GM18873 (cell line): ENCODE data around the gene PGS1.
"Not testable (repeated sequence)": the region's sequence is repeated elsewhere in the genome, so short reads cannot be mapped to it uniquely, and the experiment has no call there.

ENCODE experiments used
- ATAC-seq: cut with Tn5 transposase; IDR thresholded peaks from one replicate; pipeline ENCODE4 v1.9.1; 2021; ENCODE audit warnings: mild to moderate bottlenecking, moderate library complexity, moderate number of reproducible peaks; ENCODE audit not compliant: unreplicated experiment, low FRiP score

Gene PGS1

GRCh38 chr17:78441271-78441971, 63.0 kb downstream of the PGS1 start:
- ATAC-seq: no peak

GRCh38 chr17:78442648-78443218, 64.3 kb downstream of the PGS1 start:
- ATAC-seq: no peak

GRCh38 chr17:78444392-78444791, 65.9 kb downstream of the PGS1 start:
- no peak for ATAC-seq

- ATAC-seq: no peak
These were observed 68.4 kb downstream of the PGS1 start for GRCh38 chr17:78446833-78447232.

GRCh38 chr17:78448356-78448993, 70.0 kb downstream of the PGS1 start:
- ATAC-seq: no peak

GRCh38 chr17:78449983-78450595, 71.6 kb downstream of the PGS1 start:
- no peak for ATAC-seq

GRCh38 chr17:78450696-78451345, 72.4 kb downstream of the PGS1 start:
- no peak for ATAC-seq

GRCh38 chr17:78451753-78452152, 73.3 kb downstream of the PGS1 start:
- no peak for ATAC-seq

GRCh38 chr17:78454346-78454745, 75.9 kb downstream of the PGS1 start:
- no peak for ATAC-seq

- ATAC-seq: no peak
These were observed 79.6 kb downstream of the PGS1 start for GRCh38 chr17:78458091-78458490.

- ATAC-seq: no peak
These were observed 80.4 kb downstream of the PGS1 start for GRCh38 chr17:78458736-78459335.

GRCh38 chr17:78459696-78460095, 81.2 kb downstream of the PGS1 start:
- ATAC-seq: no peak

GRCh38 chr17:78460176-78460675, 81.8 kb downstream of the PGS1 start:
- ATAC-seq: no peak

GRCh38 chr17:78460951-78461798, 82.7 kb downstream of the PGS1 start:
- no peak for ATAC-seq

GRCh38 chr17:78461799-78462053, 83.3 kb downstream of the PGS1 start:
- no peak for ATAC-seq

- ATAC-seq: no peak
These were observed 83.7 kb downstream of the PGS1 start for GRCh38 chr17:78462148-78462547.

- ATAC-seq: not testable (repeated sequence)
These were observed 87.8 kb downstream of the PGS1 start for GRCh38 chr17:78466109-78466785.

- no peak for ATAC-seq
These were observed 88.6 kb downstream of the PGS1 start for GRCh38 chr17:78466786-78467715.
